WTC11 (cell line): ENCODE measurements around the gene KDM2B.

Experiments used
- TCF7 ChIP-seq: sonication (generic); formaldehyde crosslinking; IDR thresholded peaks from 2 replicates; pipeline ENCODE4 v1.8.0; 2022; ENCODE audit warnings: mild to moderate bottlenecking, low read depth, missing genetic modification reagents, moderate library complexity
- ZNF671 ChIP-seq: fragments of 250-450 bp; sonication (Bioruptor Pico); IDR thresholded peaks from 2 replicates; pipeline ENCODE4 v1.8.0; 2021; ENCODE audit warnings: mild to moderate bottlenecking

DNA sequence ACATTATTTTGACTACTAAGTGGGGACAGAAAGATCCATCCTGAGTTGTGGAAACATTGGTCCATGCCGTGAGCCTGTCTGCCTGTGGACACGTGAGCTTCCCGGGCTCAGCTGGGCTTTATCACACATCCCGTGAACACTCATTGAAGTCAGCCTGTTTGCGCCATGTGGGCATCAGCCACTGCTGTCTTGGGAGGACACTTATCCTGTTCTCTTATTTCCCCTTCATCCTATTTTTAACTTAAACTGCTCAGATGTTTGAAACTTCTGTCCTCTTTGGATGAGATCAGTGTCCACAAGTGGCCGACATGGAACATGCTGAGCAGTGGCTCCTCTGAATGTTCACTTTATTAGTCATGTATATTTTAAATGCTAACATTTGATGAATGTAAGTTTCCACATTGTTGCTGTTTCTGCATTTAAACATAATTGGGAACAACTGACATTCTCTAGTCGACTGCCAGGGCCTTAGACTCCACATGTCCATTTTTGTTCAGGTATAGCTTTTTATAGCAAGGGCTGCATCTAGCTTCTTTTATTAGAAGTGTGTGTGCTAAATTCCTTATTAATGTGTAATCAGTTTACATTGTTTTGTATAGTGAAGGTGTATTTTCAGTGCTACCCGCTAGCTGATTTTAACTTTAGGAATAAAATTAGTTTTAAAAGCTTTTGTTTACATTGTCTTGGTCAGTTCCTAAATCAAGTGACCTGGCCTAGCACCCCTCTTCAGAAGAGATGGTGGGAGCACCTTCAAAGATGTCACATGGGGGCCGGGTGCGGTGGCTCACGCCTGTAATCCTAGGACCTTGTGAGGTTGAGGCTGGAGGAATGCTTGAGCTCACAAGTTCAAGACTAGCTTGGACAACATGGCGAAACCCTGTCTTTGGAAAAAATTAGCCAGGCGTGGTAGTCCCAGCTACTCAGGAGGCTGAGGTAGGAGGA lies 156.9 kb downstream of the KDM2B start:
- TF ChIP-seq ZNF671 (CRISPR knock-in tag) (no peak), TCF7 (CRISPR knock-in tag) (no peak)
